Suprapubic skin (tissue), 4 donors: ENCODE data around the gene NFE2L1. TPM values are rescaled to one million over a fixed set of nuclear protein-coding genes. Genes with fewer than 3 reads are reported as not detected.
A peak's percentile ranks its signal among the peaks of the same experiment; 100 is the strongest.

Experiments used
- DNase-seq, 2 donors: peaks; one replicate each; pipeline ENCODE4 v3.0.0-alpha.2; 2019; ENCODE audit warnings: low spot score in 2 of 2
- H3K27ac ChIP-seq: fragments of 200-600 bp; sonication (generic); one replicate; pipeline ENCODE4 v1.5.1; 2019
- H3K27me3 ChIP-seq: fragments of 200-600 bp; sonication (generic); one replicate; pipeline ENCODE4 v1.5.1; 2019
- H3K36me3 ChIP-seq: fragments of 200-600 bp; sonication (generic); one replicate; pipeline ENCODE4 v1.5.1; 2019
- H3K4me1 ChIP-seq: fragments of 200-600 bp; sonication (generic); one replicate; pipeline ENCODE4 v1.5.1; 2019
- H3K4me3 ChIP-seq: fragments of 200-600 bp; sonication (generic); one replicate; pipeline ENCODE4 v1.5.1; 2019; ENCODE audit warnings: mild to moderate bottlenecking
- H3K9me3 ChIP-seq: fragments of 200-600 bp; sonication (generic); one replicate; pipeline ENCODE4 v1.5.1; 2019
- EP300 ChIP-seq: sonication (generic); formaldehyde crosslinking; IDR thresholded peaks from one replicate; pipeline ENCODE4 v1.6.1; 2017; ENCODE audit warnings: antibody characterized with exemption
- POLR2A ChIP-seq, 2 donors: fragments of 450-650 bp; IDR thresholded peaks; one replicate each; pipeline ENCODE4 v1.6.1; 2017; ENCODE audit warnings: antibody characterized with exemption in 2 of 2, mild to moderate bottlenecking in 2 of 2, moderate library complexity in 2 of 2
- POLR2AphosphoS5 ChIP-seq, 3 donors: sonication (generic); formaldehyde crosslinking; IDR thresholded peaks; one replicate each; pipeline ENCODE4 v1.6.1; 2017; ENCODE audit warnings: antibody characterized with exemption in 3 of 3
- WGBS: methylation state at CpG from one replicate; pipeline ENCODE4 v1.1.5; 2018; 5-methylcytosine and 5-hydroxymethylcytosine counted together
- total RNA-seq, 4 donors: library from RNA; depleted of rRNA; stranded (reverse); fragments of >200 nt; gene quantifications; one replicate each; pipeline ENCODE4 v1.1.0, GENCODE V29; 2016
- TF ChIP-seq, protein P1 (sequence below), 2 donors: fragments of 200-600 bp in 1 of 2; fragments of 450-650 bp in 1 of 2; sonication (generic) in 1 of 2; IDR thresholded peaks; one replicate each; pipeline ENCODE4 v1.5.1; 2016 to 2019; ENCODE audit warnings: antibody characterized with exemption in 2 of 2, mild to moderate bottlenecking in 1 of 2, moderate library complexity in 1 of 2

The NFE2L1 gene
- total RNA-seq, 4 donors from 2014 or later, result 89.9 to 250 (median 138) TPM

DNA sequence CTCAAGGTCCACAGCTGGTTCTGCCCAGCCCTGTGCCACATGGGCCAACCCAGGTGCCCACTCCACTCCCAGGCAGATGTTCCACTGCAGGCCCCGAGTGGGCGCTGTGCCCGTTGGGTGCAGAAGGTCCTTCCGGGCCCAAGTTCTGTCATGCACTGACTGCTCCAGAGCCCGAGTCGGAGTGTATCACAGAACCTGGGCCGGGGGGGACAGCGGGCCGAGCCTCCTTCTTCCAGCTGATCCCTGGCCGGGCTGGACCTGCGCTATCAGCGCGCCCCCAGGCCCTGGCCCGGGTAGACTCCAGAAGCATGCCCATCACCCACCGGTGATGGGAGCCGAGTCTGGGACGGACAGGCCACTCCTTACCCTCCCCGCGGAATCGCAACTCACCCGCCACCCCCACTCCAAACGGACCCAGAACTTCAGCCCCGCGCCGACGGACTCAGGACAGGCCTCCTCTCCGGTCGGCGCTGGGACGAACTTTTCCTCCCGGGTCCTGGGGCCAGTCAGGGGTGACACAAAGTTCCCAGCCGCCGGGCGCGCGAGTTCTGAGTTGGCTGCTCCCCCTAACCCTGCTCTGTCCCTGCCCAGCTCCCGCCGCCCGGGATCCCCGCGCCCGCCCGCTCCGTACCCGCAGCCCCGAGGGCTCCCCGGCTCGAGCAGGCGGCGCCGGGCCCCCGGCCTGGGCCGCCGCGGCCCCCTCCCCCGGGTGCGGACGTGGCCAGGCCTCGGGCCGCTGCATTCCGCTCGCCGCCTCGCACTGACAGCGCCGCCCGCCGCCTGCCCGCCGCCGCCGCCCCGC is 10.9 kb upstream of the NFE2L1 start, which contains the start of gene COPZ2:
TSS of gene COPZ2 (minus strand) at position 762 of the 802 bp plus-strand sequence. CDS start at position 742, 20 bp downstream.
- TF ChIP-seq, protein P1, sequence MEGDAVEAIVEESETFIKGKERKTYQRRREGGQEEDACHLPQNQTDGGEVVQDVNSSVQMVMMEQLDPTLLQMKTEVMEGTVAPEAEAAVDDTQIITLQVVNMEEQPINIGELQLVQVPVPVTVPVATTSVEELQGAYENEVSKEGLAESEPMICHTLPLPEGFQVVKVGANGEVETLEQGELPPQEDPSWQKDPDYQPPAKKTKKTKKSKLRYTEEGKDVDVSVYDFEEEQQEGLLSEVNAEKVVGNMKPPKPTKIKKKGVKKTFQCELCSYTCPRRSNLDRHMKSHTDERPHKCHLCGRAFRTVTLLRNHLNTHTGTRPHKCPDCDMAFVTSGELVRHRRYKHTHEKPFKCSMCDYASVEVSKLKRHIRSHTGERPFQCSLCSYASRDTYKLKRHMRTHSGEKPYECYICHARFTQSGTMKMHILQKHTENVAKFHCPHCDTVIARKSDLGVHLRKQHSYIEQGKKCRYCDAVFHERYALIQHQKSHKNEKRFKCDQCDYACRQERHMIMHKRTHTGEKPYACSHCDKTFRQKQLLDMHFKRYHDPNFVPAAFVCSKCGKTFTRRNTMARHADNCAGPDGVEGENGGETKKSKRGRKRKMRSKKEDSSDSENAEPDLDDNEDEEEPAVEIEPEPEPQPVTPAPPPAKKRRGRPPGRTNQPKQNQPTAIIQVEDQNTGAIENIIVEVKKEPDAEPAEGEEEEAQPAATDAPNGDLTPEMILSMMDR (IDR thresholded peaks at IDR 0.05), result peak; percentile 46 to 62
- no peak for TF ChIP-seq POLR2AphosphoS5 (IDR thresholded peaks at IDR 0.05)
- WGBS, result 2% methylated on average over 36 of the region's 73 CpGs
- H3K9me3 ChIP-seq, result no peaks in the 10 kb centered on the region
- DNase-seq, result peak in 1 of 2 donors; percentile 86
- H3K4me3 ChIP-seq, result peak within 1 kb of the TSS; percentile 80
- H3K27ac ChIP-seq, result peak within 1 kb of the TSS; percentile 83
- H3K27me3 ChIP-seq, result no peaks in the 10 kb centered on the region
- peaks cover 3% of the 10 kb centered on the region for H3K36me3 ChIP-seq
- H3K4me1 ChIP-seq, result peaks cover 16% of the 10 kb centered on the region

DNA sequence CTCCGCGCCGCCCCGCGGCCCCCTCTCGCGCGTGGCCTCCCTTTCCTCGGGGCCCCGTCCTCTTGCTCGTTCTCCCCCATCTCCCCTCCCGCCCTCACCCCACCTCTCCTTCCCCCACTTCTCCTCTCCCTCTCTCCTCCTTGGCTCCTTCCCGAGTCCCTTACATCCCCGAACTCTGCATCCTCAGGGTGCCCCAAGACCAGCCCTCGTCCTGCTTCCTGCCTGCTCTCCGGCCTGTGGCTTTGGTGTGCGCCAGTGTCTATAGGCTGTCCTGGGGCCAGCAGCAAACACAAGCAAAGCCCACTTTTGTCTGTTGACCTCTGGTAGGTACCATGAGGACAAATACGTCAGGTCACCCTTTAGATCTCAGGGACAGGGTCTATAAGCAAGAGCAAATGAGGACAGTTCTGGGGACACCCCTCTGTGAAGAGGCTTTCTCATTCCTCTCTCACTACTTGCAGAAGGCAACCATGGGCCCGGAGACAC is 10.3 kb upstream of the NFE2L1 start:
- Histone ChIP-seq H3K9me3 (no peaks in the 10 kb centered on the region), H3K4me1 (peaks cover 17% of the 10 kb centered on the region), H3K4me3 (peak overlapping the region; percentile 80), H3K36me3 (peaks cover 3% of the 10 kb centered on the region), H3K27ac (peak overlapping the region; percentile 83), H3K27me3 (no peaks in the 10 kb centered on the region)
- no peak for DNase-seq
- TF ChIP-seq POLR2AphosphoS5 (IDR thresholded peaks at IDR 0.05), result no peak
- TF ChIP-seq, protein P1 (IDR thresholded peaks at IDR 0.05), result no peak
- no peak for TF ChIP-seq EP300
- no peak for TF ChIP-seq POLR2A (IDR thresholded peaks at IDR 0.05)
- WGBS, result 9% methylated on average over 14 of the region's 19 CpGs

DNA sequence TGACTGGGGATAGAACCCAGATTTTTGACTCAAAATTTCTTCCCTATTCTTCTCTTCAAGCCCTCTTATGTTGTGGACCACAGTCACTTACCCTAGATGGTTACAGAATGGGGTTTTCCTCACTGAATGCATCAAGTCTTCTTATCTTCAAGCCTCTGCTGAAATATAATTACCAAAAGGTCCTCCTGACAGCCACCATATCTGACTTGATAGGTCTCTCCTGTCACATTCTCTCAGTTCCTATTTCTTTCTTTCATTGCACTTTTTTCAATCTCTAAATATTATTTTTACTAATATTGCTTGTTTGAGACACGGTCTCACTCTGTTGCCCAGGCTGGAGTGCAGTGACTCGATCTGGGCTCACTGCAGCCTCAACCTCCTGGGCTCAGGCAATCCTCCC is 9.5 kb upstream of the NFE2L1 start:
- Histone ChIP-seq H3K27ac (no peak overlapping the region), H3K36me3 (no peaks in the 10 kb centered on the region), H3K4me3 (no peak overlapping the region), H3K4me1 (peaks cover 26% of the 10 kb centered on the region), H3K9me3 (no peaks in the 10 kb centered on the region), H3K27me3 (no peaks in the 10 kb centered on the region)
- no peak for DNase-seq
- WGBS, result 98% methylated on average over 2 of the region's 2 CpGs
- TF ChIP-seq, protein P1 (IDR thresholded peaks at IDR 0.05), result no peak
- TF ChIP-seq POLR2A (IDR thresholded peaks at IDR 0.05), result no peak
- TF ChIP-seq EP300, result no peak
- TF ChIP-seq POLR2AphosphoS5 (IDR thresholded peaks at IDR 0.05), result no peak

DNA sequence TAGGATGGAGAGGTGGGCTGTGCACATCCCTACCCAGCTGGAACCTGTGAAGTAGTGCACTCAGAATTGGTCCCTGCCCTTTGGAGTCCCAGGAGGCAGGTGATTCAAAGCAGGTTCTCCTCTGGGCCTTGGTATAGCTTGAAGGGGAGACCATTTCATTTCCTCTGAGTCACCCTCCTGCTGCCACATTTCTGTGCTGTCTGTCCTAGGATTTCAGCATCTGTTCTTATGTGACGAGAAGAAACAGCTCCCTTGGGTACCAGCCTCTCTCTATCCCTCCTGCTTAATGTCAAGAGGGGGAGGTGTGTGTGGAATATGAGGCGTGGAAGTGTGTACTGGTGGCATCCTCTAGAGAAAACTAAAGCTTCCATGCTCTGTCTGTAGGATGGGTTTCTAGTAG is 5.0 kb upstream of the NFE2L1 start:
- H3K27ac ChIP-seq, result no peak overlapping the region
- H3K9me3 ChIP-seq, result no peaks in the 10 kb centered on the region
- no peak for TF ChIP-seq EP300
- TF ChIP-seq, protein P1 (IDR thresholded peaks at IDR 0.05), result no peak
- TF ChIP-seq POLR2AphosphoS5 (IDR thresholded peaks at IDR 0.05), result no peak
- TF ChIP-seq POLR2A (IDR thresholded peaks at IDR 0.05), result no peak
- no peak overlapping the region for H3K4me3 ChIP-seq
- WGBS, result 85% methylated on average over 2 of the region's 2 CpGs
- H3K36me3 ChIP-seq, result no peaks in the 10 kb centered on the region
- no peak for DNase-seq
- no peaks in the 10 kb centered on the region for H3K27me3 ChIP-seq
- H3K4me1 ChIP-seq, result peaks cover 47% of the 10 kb centered on the region

DNA sequence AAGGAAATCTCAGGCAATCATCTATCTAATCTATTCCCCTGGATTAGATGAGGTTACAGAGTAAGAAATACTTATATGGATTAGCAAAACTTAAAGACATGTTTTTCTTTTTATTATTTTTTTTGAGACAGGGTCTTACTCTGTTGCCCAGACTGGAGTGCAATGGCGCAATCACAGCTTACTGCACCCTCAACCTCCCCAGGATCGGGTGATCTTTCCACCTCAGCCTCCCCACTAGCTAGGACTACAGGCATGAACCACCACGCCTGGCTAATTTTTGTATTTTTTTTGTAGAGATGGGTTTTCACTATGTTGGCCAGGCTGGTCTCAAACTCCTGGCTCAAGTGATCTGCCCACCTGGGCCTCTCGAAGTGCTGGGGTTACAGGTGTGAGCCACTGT is 3.3 kb upstream of the NFE2L1 start:
- H3K4me1 ChIP-seq, result peaks cover 56% of the 10 kb centered on the region
- no peaks in the 10 kb centered on the region for H3K27me3 ChIP-seq
- no peaks in the 10 kb centered on the region for H3K9me3 ChIP-seq
- H3K4me3 ChIP-seq, result no peak overlapping the region
- peak overlapping the region; percentile 98 for H3K27ac ChIP-seq
- H3K36me3 ChIP-seq, result no peaks in the 10 kb centered on the region
- DNase-seq, result no peak
- TF ChIP-seq POLR2A (IDR thresholded peaks at IDR 0.05) (no peak), POLR2AphosphoS5 (IDR thresholded peaks at IDR 0.05) (no peak), EP300 (no peak)
- TF ChIP-seq, protein P1 (IDR thresholded peaks at IDR 0.05), result no peak
- WGBS, result 79% methylated on average over 4 of the region's 4 CpGs
